GM23338 (cell line): Measurements from ENCODE around the gene RP2. TPM values are rescaled to one million over a fixed set of nuclear protein-coding genes. Genes with fewer than 3 reads are reported as not detected.

Experiments
- ATAC-seq: fragments of 200-7000 bp; cut with Tn5 transposase; 3 replicates; pipeline ENCODE4 v1.9.1; 2020
- DNase-seq: peaks from one replicate; pipeline ENCODE4 v3.0.0-alpha.2; 2015; ENCODE audit warnings: low spot score
- H2AFZ ChIP-seq: fragments of 200-600 bp; sonication (generic); 2 replicates; pipeline ENCODE4 v1.8.0; 2016; ENCODE audit warnings: antibody characterized with exemption, mild to moderate bottlenecking, moderate library complexity
- H3F3A ChIP-seq: fragments of 200-600 bp; sonication (generic); replicated peaks from 2 replicates; pipeline ENCODE4 v1.8.0; 2017; ENCODE audit warnings: antibody characterized with exemption, mixed run types, low read depth
- H3K27ac ChIP-seq: fragments of 200-600 bp; sonication (generic); 2 replicates; pipeline ENCODE4 v1.6.1; 2016; ENCODE audit warnings: low read depth
- H3K27me3 ChIP-seq: fragments of 200-600 bp; sonication (generic); 2 replicates; pipeline ENCODE4 v1.8.0; 2016; ENCODE audit warnings: mild to moderate bottlenecking, mixed run types, moderate library complexity; ENCODE audit not compliant: insufficient read depth
- H3K36me3 ChIP-seq: fragments of 200-600 bp; sonication (generic); 2 replicates; pipeline ENCODE4 v1.8.0; 2016; ENCODE audit warnings: mild to moderate bottlenecking; ENCODE audit not compliant: insufficient read depth
- H3K4me1 ChIP-seq: fragments of 200-600 bp; sonication (generic); 2 replicates; pipeline ENCODE4 v1.8.0; 2016; ENCODE audit warnings: mild to moderate bottlenecking, moderate library complexity; ENCODE audit not compliant: insufficient read depth
- H3K4me2 ChIP-seq: fragments of 200-600 bp; sonication (generic); 2 replicates; pipeline ENCODE4 v1.7.1; 2017; ENCODE audit warnings: mixed run types
- H3K4me3 ChIP-seq: fragments of 200-600 bp; sonication (generic); 2 replicates; pipeline ENCODE4 v1.6.1; 2016; ENCODE audit warnings: mixed run types
- H3K79me2 ChIP-seq: fragments of 200-600 bp; sonication (generic); replicated peaks from 2 replicates; pipeline ENCODE4 v1.8.0; 2017; ENCODE audit warnings: mild to moderate bottlenecking; ENCODE audit not compliant: insufficient read depth
- H3K9me2 ChIP-seq: fragments of 200-600 bp; sonication (generic); 2 replicates; pipeline ENCODE4 v1.8.0; 2017; ENCODE audit not compliant: insufficient read depth
- H4K20me1 ChIP-seq: fragments of 200-600 bp; sonication (generic); replicated peaks from 2 replicates; pipeline ENCODE4 v1.8.0; 2017; ENCODE audit warnings: mild to moderate bottlenecking; ENCODE audit not compliant: insufficient read depth
- H3K27ac Mint-ChIP-seq: 2 replicates; pipeline ENCODE4 v1.8.0; 2020; ENCODE audit warnings: inconsistent platforms, mild to moderate bottlenecking, moderate library complexity, mixed read lengths
- H3K27me3 Mint-ChIP-seq: 3 replicates; pipeline ENCODE4 v1.8.0; 2022; ENCODE audit warnings: low read depth, mild to moderate bottlenecking, moderate library complexity, mixed read lengths, inconsistent platforms; ENCODE audit not compliant: insufficient read depth, poor library complexity
- H3K36me3 Mint-ChIP-seq: 3 replicates; pipeline ENCODE4 v1.8.0; 2021; ENCODE audit warnings: low read depth, mild to moderate bottlenecking, inconsistent platforms, moderate library complexity, mixed read lengths
- H3K4me1 Mint-ChIP-seq: 3 replicates; pipeline ENCODE4 v1.8.0; 2020; ENCODE audit warnings: mild to moderate bottlenecking, inconsistent platforms, mixed read lengths
- H3K4me3 Mint-ChIP-seq: 3 replicates; pipeline ENCODE4 v1.8.0; 2021; ENCODE audit warnings: moderate library complexity, mild to moderate bottlenecking, inconsistent platforms, mixed read lengths
- H3K9me3 Mint-ChIP-seq: 3 replicates; pipeline ENCODE4 v1.8.0; 2020; ENCODE audit warnings: moderate library complexity, mild to moderate bottlenecking, inconsistent platforms, mixed read lengths
- CREB1 ChIP-seq: fragments of 250-450 bp; sonication (Bioruptor Pico); IDR thresholded peaks from 2 replicates; pipeline ENCODE4 v1.5.0; 2020; ENCODE audit warnings: low read depth, mild to moderate bottlenecking, moderate library complexity
- EZH2 ChIP-seq: fragments of 200-600 bp; sonication (generic); IDR thresholded peaks from one replicate; pipeline ENCODE4 v1.8.0; 2017; ENCODE audit warnings: antibody characterized with exemption, mild to moderate bottlenecking, low read depth; ENCODE audit not compliant: unreplicated experiment
- EZH2phosphoT487 ChIP-seq: fragments of 200-600 bp; sonication (generic); IDR thresholded peaks from one replicate; pipeline ENCODE4 v1.8.1; 2018; ENCODE audit warnings: antibody characterized with exemption; ENCODE audit not compliant: unreplicated experiment
- JUNB ChIP-seq: IDR thresholded peaks from one replicate; pipeline ENCODE4 v1.6.1; 2016; ENCODE audit warnings: antibody characterized with exemption; ENCODE audit not compliant: unreplicated experiment
- NANOG ChIP-seq: IDR thresholded peaks from 2 replicates; pipeline ENCODE4 v1.6.1; 2016; ENCODE audit warnings: antibody characterized with exemption, borderline replicate concordance
- POLR2AphosphoS5 ChIP-seq: IDR thresholded peaks from 2 replicates; pipeline ENCODE4 v1.6.1; 2016; ENCODE audit warnings: antibody characterized with exemption, low read depth
- STAT1 ChIP-seq: IDR thresholded peaks from one replicate; pipeline ENCODE4 v1.6.1; 2016; ENCODE audit warnings: antibody characterized with exemption; ENCODE audit not compliant: unreplicated experiment
- ZNF114 ChIP-seq: fragments of 250-450 bp; sonication (Bioruptor Pico); IDR thresholded peaks from 2 replicates; pipeline ENCODE4 v1.5.0; 2020; ENCODE audit warnings: mild to moderate bottlenecking, moderate library complexity
- ZNF331 ChIP-seq: fragments of 250-450 bp; sonication (Bioruptor Pico); IDR thresholded peaks from 2 replicates; pipeline ENCODE4 v1.5.0; 2020; ENCODE audit warnings: low read depth, mild to moderate bottlenecking, moderate library complexity
- polyA plus RNA-seq: library from polyadenylated mRNA; unstranded; fragments of >200 nt; fragmentation: Nextera tagmentation; extraction: Ambion mirVana; gene quantifications from 2 replicates; pipeline ENCODE4 v1.2.1, GENCODE V29; 2016
- total RNA-seq: library from RNA; depleted of rRNA; stranded (reverse); fragments of >200 nt; shearing (Covaris generic); gene quantifications from 2 replicates; pipeline ENCODE4 v1.2.3, GENCODE V29; 2014
- TF ChIP-seq, protein P1 (sequence below): IDR thresholded peaks from one replicate; pipeline ENCODE4 v1.6.1; 2018; ENCODE audit warnings: antibody characterized with exemption; ENCODE audit not compliant: unreplicated experiment
- TF ChIP-seq, protein P2 (sequence below), 2 experiments: fragments of 200-600 bp in 1 of 2; sonication (generic) in 1 of 2; conservative IDR thresholded peaks; 2 replicates each; pipeline versions ENCODE4 v1.5.1 to v1.6.1; 2016 to 2017; ENCODE audit warnings: antibody characterized with exemption in 2 of 2, low read depth in 2 of 2, mild to moderate bottlenecking in 2 of 2, moderate library complexity in 1 of 2
- TF ChIP-seq, protein P3 (sequence below): IDR thresholded peaks from 2 replicates; pipeline ENCODE4 v1.6.1; 2016; ENCODE audit warnings: antibody characterized with exemption
- TF ChIP-seq, protein P4 (sequence below): fragments of 250-450 bp; sonication (Bioruptor Pico); IDR thresholded peaks from 2 replicates; pipeline ENCODE4 v1.5.0; 2020; ENCODE audit warnings: mild to moderate bottlenecking, moderate library complexity

RP2 gene
- total and polyA plus RNA-seq, 2 experiments from 2014 or later, result 4.5 to 12.1 TPM

DNA sequence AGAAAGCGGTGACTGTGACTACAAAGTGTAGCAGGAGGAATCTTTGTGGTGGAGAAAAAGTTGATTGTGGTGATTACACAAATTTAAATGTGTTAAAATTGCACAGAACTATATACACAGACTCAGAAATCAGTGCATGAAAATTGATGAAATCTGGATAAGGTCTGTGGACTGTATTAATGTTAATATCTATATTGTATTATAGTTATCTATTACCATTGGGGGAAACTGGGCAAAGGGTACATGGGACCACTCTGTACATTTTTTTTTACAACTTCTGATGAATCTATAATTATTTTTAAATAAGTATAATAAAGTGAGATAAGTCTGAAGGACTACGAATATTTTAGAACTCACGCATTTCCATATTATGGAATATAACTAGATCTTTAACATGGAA lies 73.6 kb downstream of the RP2 start:
- no peak overlapping the region for H3K27ac ChIP-seq
- Mint-ChIP-seq H3K4me1 (peaks cover 13% of the 10 kb centered on the region; the same call in 2 of the 3 replicates), H3K27ac (no peak overlapping the region), H3K9me3 (no peaks in the 10 kb centered on the region), H3K36me3 (no peaks in the 10 kb centered on the region; the same call in 2 of the 3 replicates), H3K4me3 (no peak overlapping the region), H3K27me3 (peaks cover 2% of the 10 kb centered on the region)
- 0 out of 2 replicates have a peak, but pooled peaks cover 4% of the 10 kb centered on the region for H3F3A ChIP-seq
- no peak for ATAC-seq
- TF ChIP-seq, protein P1, sequence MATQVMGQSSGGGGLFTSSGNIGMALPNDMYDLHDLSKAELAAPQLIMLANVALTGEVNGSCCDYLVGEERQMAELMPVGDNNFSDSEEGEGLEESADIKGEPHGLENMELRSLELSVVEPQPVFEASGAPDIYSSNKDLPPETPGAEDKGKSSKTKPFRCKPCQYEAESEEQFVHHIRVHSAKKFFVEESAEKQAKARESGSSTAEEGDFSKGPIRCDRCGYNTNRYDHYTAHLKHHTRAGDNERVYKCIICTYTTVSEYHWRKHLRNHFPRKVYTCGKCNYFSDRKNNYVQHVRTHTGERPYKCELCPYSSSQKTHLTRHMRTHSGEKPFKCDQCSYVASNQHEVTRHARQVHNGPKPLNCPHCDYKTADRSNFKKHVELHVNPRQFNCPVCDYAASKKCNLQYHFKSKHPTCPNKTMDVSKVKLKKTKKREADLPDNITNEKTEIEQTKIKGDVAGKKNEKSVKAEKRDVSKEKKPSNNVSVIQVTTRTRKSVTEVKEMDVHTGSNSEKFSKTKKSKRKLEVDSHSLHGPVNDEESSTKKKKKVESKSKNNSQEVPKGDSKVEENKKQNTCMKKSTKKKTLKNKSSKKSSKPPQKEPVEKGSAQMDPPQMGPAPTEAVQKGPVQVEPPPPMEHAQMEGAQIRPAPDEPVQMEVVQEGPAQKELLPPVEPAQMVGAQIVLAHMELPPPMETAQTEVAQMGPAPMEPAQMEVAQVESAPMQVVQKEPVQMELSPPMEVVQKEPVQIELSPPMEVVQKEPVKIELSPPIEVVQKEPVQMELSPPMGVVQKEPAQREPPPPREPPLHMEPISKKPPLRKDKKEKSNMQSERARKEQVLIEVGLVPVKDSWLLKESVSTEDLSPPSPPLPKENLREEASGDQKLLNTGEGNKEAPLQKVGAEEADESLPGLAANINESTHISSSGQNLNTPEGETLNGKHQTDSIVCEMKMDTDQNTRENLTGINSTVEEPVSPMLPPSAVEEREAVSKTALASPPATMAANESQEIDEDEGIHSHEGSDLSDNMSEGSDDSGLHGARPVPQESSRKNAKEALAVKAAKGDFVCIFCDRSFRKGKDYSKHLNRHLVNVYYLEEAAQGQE, result no peak
- TF ChIP-seq EZH2 (no peak), POLR2AphosphoS5 (no peak), JUNB (no peak), NANOG (no peak), ZNF114 (CRISPR knock-in tag) (no peak), CREB1 (CRISPR knock-in tag) (no peak), EZH2phosphoT487 (no peak), STAT1 (no peak), ZNF331 (no peak)
- TF ChIP-seq, protein P2, sequence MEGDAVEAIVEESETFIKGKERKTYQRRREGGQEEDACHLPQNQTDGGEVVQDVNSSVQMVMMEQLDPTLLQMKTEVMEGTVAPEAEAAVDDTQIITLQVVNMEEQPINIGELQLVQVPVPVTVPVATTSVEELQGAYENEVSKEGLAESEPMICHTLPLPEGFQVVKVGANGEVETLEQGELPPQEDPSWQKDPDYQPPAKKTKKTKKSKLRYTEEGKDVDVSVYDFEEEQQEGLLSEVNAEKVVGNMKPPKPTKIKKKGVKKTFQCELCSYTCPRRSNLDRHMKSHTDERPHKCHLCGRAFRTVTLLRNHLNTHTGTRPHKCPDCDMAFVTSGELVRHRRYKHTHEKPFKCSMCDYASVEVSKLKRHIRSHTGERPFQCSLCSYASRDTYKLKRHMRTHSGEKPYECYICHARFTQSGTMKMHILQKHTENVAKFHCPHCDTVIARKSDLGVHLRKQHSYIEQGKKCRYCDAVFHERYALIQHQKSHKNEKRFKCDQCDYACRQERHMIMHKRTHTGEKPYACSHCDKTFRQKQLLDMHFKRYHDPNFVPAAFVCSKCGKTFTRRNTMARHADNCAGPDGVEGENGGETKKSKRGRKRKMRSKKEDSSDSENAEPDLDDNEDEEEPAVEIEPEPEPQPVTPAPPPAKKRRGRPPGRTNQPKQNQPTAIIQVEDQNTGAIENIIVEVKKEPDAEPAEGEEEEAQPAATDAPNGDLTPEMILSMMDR (conservative IDR thresholded peaks at IDR 0.05; ENCODE audit: low read depth in 2 of 2), result no peak
- TF ChIP-seq, protein P3, sequence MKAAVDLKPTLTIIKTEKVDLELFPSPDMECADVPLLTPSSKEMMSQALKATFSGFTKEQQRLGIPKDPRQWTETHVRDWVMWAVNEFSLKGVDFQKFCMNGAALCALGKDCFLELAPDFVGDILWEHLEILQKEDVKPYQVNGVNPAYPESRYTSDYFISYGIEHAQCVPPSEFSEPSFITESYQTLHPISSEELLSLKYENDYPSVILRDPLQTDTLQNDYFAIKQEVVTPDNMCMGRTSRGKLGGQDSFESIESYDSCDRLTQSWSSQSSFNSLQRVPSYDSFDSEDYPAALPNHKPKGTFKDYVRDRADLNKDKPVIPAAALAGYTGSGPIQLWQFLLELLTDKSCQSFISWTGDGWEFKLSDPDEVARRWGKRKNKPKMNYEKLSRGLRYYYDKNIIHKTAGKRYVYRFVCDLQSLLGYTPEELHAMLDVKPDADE, result no peak
- TF ChIP-seq, protein P4, sequence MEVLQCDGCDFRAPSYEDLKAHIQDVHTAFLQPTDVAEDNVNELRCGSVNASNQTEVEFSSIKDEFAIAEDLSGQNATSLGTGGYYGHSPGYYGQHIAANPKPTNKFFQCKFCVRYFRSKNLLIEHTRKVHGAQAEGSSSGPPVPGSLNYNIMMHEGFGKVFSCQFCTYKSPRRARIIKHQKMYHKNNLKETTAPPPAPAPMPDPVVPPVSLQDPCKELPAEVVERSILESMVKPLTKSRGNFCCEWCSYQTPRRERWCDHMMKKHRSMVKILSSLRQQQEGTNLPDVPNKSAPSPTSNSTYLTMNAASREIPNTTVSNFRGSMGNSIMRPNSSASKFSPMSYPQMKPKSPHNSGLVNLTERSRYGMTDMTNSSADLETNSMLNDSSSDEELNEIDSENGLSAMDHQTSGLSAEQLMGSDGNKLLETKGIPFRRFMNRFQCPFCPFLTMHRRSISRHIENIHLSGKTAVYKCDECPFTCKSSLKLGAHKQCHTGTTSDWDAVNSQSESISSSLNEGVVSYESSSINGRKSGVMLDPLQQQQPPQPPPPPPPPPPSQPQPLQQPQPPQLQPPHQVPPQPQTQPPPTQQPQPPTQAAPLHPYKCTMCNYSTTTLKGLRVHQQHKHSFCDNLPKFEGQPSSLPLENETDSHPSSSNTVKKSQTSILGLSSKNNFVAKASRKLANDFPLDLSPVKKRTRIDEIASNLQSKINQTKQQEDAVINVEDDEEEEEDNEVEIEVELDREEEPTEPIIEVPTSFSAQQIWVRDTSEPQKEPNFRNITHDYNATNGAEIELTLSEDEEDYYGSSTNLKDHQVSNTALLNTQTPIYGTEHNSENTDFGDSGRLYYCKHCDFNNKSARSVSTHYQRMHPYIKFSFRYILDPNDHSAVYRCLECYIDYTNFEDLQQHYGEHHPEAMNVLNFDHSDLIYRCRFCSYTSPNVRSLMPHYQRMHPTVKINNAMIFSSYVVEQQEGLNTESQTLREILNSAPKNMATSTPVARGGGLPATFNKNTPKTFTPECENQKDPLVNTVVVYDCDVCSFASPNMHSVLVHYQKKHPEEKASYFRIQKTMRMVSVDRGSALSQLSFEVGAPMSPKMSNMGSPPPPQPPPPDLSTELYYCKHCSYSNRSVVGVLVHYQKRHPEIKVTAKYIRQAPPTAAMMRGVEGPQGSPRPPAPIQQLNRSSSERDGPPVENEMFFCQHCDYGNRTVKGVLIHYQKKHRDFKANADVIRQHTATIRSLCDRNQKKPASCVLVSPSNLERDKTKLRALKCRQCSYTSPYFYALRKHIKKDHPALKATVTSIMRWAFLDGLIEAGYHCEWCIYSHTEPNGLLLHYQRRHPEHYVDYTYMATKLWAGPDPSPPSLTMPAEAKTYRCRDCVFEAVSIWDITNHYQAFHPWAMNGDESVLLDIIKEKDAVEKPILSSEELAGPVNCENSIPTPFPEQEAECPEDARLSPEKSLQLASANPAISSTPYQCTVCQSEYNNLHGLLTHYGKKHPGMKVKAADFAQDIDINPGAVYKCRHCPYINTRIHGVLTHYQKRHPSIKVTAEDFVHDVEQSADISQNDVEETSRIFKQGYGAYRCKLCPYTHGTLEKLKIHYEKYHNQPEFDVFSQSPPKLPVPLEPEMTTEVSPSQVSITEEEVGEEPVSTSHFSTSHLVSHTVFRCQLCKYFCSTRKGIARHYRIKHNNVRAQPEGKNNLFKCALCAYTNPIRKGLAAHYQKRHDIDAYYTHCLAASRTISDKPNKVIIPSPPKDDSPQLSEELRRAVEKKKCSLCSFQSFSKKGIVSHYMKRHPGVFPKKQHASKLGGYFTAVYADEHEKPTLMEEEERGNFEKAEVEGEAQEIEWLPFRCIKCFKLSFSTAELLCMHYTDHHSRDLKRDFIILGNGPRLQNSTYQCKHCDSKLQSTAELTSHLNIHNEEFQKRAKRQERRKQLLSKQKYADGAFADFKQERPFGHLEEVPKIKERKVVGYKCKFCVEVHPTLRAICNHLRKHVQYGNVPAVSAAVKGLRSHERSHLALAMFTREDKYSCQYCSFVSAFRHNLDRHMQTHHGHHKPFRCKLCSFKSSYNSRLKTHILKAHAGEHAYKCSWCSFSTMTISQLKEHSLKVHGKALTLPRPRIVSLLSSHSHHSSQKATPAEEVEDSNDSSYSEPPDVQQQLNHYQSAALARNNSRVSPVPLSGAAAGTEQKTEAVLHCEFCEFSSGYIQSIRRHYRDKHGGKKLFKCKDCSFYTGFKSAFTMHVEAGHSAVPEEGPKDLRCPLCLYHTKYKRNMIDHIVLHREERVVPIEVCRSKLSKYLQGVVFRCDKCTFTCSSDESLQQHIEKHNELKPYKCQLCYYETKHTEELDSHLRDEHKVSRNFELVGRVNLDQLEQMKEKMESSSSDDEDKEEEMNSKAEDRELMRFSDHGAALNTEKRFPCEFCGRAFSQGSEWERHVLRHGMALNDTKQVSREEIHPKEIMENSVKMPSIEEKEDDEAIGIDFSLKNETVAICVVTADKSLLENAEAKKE, result no peak
- H3K4me1 ChIP-seq, result 0 out of 2 replicates have a peak, but pooled peaks cover 6% of the 10 kb centered on the region
- no peak overlapping the region for H3K4me3 ChIP-seq
- no peaks in the 10 kb centered on the region for H3K36me3 ChIP-seq
- no peak for DNase-seq
- peaks cover 22% of the 10 kb centered on the region for H3K79me2 ChIP-seq
- no peak overlapping the region for H3K4me2 ChIP-seq
- no peaks in the 10 kb centered on the region for H3K9me2 ChIP-seq
- no peak overlapping the region for H2AFZ ChIP-seq
- no peaks in the 10 kb centered on the region for H3K27me3 ChIP-seq
- H4K20me1 ChIP-seq, result no peaks in the 10 kb centered on the region
